ENCODE data around the gene DPYD.

DPYD gene

GRCh38 chr1:97145321-97145956, 775.4 kb downstream of the DPYD start:
- Histone ChIP-seq H3K9ac (no peak overlapping the region), H2AFZ (ENCODE audit: low read depth) (no peak overlapping the region), H3K4me2 (no peak overlapping the region), H3K4me1 (ENCODE audit: low read depth, poor library complexity, severe bottlenecking) (no peaks in the 10 kb centered on the region), H3K27me3 (ENCODE audit: insufficient read depth, low read depth) (no peaks in the 10 kb centered on the region), H4K20me1 (ENCODE audit: insufficient read depth) (no peaks in the 10 kb centered on the region), H3K36me3 (ENCODE audit: insufficient read depth) (no peaks in the 10 kb centered on the region), H3K4me3 (IDR thresholded peaks at IDR 0.05; ENCODE audit: insufficient read depth, low read depth, low read length) (no peak overlapping the region), H3K27ac (no peak overlapping the region), H3K79me2 (ENCODE audit: insufficient read depth, low read depth) (no peaks in the 10 kb centered on the region)
- TF ChIP-seq CTCF (conservative IDR thresholded peaks at IDR 0.05; ENCODE audit: low read depth, low read length), result no peak

GRCh38 chr1:97144527-97144926, 776.3 kb downstream of the DPYD start:
- Histone ChIP-seq H3K4me2 (no peak overlapping the region), H3K27ac (no peak overlapping the region), H2AFZ (ENCODE audit: low read depth) (no peak overlapping the region), H3K27me3 (ENCODE audit: insufficient read depth, low read depth) (no peaks in the 10 kb centered on the region), H3K4me1 (ENCODE audit: low read depth, poor library complexity, severe bottlenecking) (no peaks in the 10 kb centered on the region), H3K36me3 (ENCODE audit: insufficient read depth) (no peaks in the 10 kb centered on the region), H3K79me2 (ENCODE audit: insufficient read depth, low read depth) (no peaks in the 10 kb centered on the region), H3K4me3 (IDR thresholded peaks at IDR 0.05; ENCODE audit: insufficient read depth, low read depth, low read length) (no peak overlapping the region), H3K9ac (no peak overlapping the region), H4K20me1 (ENCODE audit: insufficient read depth) (no peaks in the 10 kb centered on the region)
- no peak for TF ChIP-seq CTCF (conservative IDR thresholded peaks at IDR 0.05; ENCODE audit: low read depth, low read length)

- H3K27ac ChIP-seq, result no peak overlapping the region
Measured at GRCh38 chr1:97143236-97143882, 777.5 kb downstream of the DPYD start.

GRCh38 chr1:97140611-97141010, 780.2 kb downstream of the DPYD start:
- H4K20me1 ChIP-seq (ENCODE audit: insufficient read depth), result no peaks in the 10 kb centered on the region
- H3K27me3 ChIP-seq (ENCODE audit: insufficient read depth, low read depth), result no peaks in the 10 kb centered on the region
- H3K27ac ChIP-seq, result no peak overlapping the region
- H3K9ac ChIP-seq, result no peak overlapping the region
- no peak overlapping the region for H2AFZ ChIP-seq (ENCODE audit: low read depth)
- H3K79me2 ChIP-seq (ENCODE audit: insufficient read depth, low read depth), result no peaks in the 10 kb centered on the region
- H3K4me1 ChIP-seq (ENCODE audit: low read depth, poor library complexity, severe bottlenecking), result no peaks in the 10 kb centered on the region
- no peak for TF ChIP-seq CTCF (conservative IDR thresholded peaks at IDR 0.05; ENCODE audit: low read depth, low read length)
- no peak overlapping the region for H3K4me3 ChIP-seq (IDR thresholded peaks at IDR 0.05; ENCODE audit: insufficient read depth, low read depth, low read length)
- H3K36me3 ChIP-seq (ENCODE audit: insufficient read depth), result no peaks in the 10 kb centered on the region
- H3K4me2 ChIP-seq, result no peak overlapping the region

More at GRCh38 chr1:97143236-97143882, 777.5 kb downstream of the DPYD start:
- no peaks in the 10 kb centered on the region for H3K36me3 ChIP-seq (ENCODE audit: insufficient read depth)
- no peak overlapping the region for H3K4me2 ChIP-seq
- H3K4me1 ChIP-seq (ENCODE audit: low read depth, poor library complexity, severe bottlenecking), result no peaks in the 10 kb centered on the region
- TF ChIP-seq CTCF (conservative IDR thresholded peaks at IDR 0.05; ENCODE audit: low read depth, low read length), result no peak
- H2AFZ ChIP-seq (ENCODE audit: low read depth), result no peak overlapping the region
- H3K79me2 ChIP-seq (ENCODE audit: insufficient read depth, low read depth), result no peaks in the 10 kb centered on the region
- no peak overlapping the region for H3K4me3 ChIP-seq (IDR thresholded peaks at IDR 0.05; ENCODE audit: insufficient read depth, low read depth, low read length)
- H4K20me1 ChIP-seq (ENCODE audit: insufficient read depth), result no peaks in the 10 kb centered on the region
- H3K27me3 ChIP-seq (ENCODE audit: insufficient read depth, low read depth), result no peaks in the 10 kb centered on the region
- no peak overlapping the region for H3K9ac ChIP-seq
